Activated CD4-positive, alpha-beta T cell treated with anti-CD3 and anti-CD28 coated beads, Interleukin-2, amount 50 U/mL, for 24 hours (primary cell): Measurements from ENCODE around the gene ZNF438.
"Not testable (repeated sequence)": the region's sequence is repeated elsewhere in the genome, so short reads cannot be mapped to it uniquely, and the experiment has no call there.

Experiments used
- DNase-seq, 2 donors: peaks; one replicate each; pipeline ENCODE4 v3.0.0-alpha.2; 2020; ENCODE audit warnings: low read depth in 1 of 2, low spot score in 1 of 2

The ZNF438 gene

DNA sequence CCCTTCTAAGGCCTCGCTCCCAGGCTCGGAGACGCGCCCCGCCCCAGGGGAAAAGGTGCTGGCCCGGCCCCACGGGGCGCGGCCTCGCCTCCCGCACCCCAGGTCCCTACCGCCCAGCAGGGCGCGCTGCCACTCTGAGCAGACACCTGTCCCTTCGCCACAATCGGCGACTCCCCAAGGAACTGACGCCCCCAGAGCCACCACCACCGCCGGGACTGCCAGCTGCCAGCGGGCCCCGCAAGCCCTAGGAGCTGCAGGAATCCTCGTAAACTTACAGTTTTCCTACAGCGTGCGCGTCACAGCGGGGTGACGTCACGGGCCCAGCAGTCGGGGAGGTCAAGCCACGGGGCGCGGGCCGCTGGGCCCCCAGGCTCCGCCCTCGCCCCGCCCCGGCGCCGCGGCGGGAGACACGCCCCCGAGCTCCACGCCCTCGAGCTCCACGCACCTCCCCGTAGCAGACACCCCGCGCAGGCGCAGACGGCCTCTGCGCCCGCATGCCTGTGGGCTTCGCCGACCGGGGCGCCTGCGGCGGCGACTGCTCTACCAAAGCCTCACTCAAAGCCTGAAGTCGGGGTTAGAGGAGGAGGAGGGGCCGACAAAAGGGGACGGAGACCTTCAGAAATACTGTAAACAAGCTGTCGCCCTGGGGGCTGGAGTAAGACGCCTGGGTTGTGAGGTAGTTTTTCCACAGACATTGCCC, at the start of gene ZNF438:
ZNF438 (minus strand) TSS at position 308 of the 700 bp plus-strand sequence. CDS start 154,831 bp downstream, outside the sequence.
- DNase-seq, result peak; percentile 85 to 97

- no peak for DNase-seq
These were observed 44.9 kb upstream of the ZNF438 start for GRCh38 chr10:31076610-31076988.

DNA sequence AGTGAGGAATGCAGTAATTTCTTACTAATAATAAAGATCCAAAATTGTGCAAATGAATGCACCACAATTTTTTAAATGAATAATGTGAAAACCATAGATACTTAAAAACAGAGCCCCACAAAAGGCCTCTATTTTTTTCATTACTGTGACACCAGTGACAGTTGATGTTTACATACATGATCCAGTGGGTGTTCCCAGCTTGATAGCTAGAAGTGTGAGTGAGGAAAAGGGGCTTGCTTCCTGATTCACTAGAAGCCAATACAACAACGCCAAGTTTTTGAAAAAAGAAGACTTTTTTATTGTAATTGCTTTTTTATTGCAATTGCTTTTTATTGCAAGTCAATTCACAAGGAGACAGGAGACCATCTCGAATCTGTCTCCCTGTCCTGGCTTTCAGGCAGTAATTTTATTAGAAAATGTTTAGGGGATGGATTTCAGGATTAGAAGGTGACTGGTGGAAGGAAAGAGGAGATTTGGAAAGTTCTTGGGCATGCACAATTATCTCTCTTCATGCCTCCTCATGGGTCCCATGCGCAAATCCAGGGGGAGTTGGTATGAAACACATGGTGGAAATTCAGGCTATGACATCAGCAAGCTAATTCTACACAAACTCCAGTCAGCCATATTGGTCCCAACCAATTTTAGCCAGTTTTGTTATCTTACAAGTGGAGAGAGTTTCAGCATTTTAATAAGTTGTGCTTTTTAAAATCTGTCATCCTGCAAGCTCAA, 44.4 kb upstream of the ZNF438 start:
- DNase-seq, result no peak

- no peak for DNase-seq
These were observed 43.8 kb upstream of the ZNF438 start for GRCh38 chr10:31075434-31075833.

GRCh38 chr10:31074722-31075086, 43.0 kb upstream of the ZNF438 start:
- DNase-seq, result no peak

- no peak for DNase-seq
These were observed 42.5 kb upstream of the ZNF438 start for GRCh38 chr10:31073996-31074721.

- no peak for DNase-seq
These were observed 41.5 kb upstream of the ZNF438 start for GRCh38 chr10:31073211-31073610.

- no peak for DNase-seq
These were observed 40.8 kb upstream of the ZNF438 start for GRCh38 chr10:31072451-31072850.

GRCh38 chr10:31071232-31072005, 39.8 kb upstream of the ZNF438 start:
- DNase-seq, result no peak

DNA sequence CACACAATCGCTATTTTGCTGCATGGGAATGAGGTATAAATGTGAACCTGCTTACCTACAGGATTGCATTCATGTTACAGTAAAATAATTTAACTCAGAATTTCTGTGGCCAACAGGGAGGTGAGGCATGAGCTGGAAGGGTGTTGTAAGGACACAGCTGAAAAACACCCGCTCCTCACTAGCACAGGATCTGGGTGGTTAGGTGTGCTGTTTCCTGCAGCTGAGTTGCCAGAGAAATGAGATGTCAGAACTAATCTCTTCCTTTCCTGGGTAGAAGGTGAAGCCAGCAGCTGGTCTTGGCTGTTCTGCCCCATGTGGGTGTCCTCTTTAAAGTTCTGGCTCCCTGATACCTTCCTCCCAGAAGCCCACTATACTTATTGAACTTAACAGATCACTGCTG, 39.0 kb upstream of the ZNF438 start:
- no peak for DNase-seq

GRCh38 chr10:31070025-31070424, 38.4 kb upstream of the ZNF438 start:
- DNase-seq, result no peak

DNA sequence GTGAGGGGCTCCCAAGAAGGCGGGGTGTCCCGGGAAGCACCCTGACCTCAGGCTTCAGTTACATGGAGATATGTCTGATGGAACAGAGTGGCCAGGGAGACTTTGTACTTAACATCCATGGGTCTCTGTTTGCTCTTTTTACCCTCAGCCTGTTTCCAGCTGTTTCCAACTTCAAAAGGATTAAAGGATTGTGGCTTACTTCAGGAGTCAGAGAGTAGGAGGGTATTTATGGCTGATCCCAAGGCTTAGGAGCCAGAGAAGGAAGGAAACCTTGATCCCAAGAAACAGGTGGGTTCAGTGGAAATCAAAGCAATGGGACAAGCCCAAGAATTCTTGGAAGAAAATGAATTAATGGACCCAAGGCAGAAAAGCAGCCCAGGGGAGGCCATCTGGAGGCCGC, 37.7 kb upstream of the ZNF438 start:
- DNase-seq, result no peak

DNA sequence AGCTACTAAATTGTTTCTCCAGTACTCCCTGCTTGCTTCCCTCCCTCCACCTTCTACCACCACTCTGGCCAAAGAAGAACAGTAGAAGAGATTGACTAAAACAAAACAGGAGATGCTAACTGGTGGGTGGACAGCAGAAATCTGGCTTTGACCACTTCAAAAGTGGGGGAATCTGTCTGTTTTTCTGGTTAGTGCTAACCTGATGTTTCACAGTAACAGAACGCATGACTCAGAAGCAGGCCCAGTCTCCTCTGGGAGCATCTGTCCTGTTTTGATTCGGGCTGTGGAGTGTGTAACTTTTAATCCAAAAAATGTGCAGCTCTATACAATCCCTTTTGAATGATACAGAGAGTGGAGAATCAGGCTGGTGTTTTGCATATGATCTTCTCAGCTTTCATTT, 32.7 kb upstream of the ZNF438 start:
- DNase-seq, result no peak

GRCh38 chr10:31063841-31064240, 32.2 kb upstream of the ZNF438 start:
- DNase-seq, result no peak

GRCh38 chr10:31062856-31063255, 31.2 kb upstream of the ZNF438 start:
- no peak for DNase-seq

DNA sequence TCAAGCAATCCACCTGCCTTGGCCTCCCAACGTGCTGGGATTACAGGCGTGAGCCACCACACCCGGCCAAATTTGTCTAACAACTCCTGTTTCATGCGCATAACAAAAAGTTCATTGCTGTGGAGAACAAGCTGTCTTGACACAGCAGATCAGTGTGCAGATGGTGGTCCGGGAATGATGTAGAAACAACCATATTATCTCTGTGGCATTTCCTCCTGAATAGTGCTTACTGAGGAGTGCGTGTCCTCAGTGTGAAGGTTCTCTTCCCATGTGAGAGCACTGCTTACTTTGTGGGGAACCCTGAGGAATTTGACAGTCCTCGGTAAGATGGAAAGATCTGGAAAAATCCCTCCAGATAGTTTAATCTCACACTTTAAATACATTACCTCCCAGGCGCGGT, 30.3 kb upstream of the ZNF438 start:
- no peak for DNase-seq

DNA sequence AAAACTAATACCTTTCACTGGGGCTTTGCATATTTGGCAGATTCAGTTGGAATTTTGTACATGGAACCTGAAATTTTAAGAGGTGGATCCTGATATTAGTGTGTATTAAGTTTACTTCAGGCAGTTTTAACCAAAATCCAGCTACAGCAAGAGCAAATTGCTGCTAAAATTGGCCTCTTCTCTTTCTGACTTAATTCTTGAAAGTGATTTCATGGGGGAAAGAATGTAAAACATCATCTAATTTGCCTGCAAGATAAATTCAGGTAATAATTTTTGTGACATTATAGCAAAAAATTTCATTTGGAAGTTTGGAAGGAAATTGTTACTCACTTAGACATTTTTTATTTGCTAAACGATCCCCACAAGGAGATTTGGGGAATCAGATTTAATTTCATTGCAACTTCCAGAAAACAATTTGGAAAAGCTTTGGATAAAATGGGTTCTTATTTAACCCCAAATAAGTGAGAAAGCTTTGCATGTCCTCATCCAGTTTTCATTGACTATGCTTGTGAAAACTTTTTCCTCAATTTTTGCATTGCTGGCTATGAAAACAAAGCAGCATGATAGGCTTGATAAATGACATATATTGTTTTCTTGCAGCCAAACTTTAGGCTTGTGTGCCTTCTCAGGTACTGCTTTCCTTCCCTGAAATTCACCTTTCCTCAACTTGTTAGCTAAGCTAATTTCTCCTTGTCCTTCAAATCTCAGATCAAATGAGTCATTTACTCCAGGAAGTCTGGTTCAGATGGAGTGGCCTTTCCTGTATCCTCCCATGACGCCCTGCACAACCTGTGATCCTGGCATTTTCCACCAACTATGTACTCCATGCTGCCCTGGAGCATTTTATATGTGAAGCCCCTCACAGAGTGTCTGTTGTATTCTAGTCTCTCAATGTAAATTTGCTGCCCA, 27.4 kb upstream of the ZNF438 start:
- no peak for DNase-seq

GRCh38 chr10:31056678-31057077, 25.0 kb upstream of the ZNF438 start:
- DNase-seq, result not testable (repeated sequence)

DNA sequence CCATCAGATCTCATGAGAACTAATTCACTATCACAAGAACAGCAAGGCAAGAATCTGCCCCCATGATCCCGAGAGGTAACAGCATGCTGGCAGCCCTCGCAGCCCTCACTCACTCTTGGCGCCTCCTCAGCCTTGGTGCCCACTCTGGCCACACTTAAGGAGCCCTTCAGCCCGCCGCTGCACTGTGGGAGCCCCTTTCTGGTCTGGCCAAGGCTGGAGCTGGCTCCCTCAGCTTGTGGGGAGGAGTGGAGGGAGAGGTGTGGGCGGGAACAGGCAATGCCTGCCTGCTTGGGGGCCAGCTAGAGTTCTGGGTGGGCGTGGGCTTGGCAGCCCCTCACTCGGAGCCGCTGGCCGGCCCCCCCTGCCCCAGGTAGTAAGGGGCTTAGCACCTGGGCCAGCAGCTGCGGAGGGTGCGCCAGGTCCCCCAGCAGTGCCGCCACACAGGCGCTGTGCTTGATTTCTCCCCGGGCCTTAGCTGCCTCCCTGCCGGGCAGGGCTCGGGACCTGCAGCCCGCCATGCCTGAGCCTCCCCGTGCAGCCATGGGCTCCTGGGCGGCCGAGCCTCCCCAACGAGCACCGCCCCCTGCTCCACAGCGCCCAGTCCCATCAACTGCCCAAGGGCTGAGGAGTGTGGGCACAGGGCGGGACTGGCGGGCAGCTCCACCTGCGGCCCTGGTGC, 24.0 kb upstream of the ZNF438 start:
- DNase-seq, result no peak

DNA sequence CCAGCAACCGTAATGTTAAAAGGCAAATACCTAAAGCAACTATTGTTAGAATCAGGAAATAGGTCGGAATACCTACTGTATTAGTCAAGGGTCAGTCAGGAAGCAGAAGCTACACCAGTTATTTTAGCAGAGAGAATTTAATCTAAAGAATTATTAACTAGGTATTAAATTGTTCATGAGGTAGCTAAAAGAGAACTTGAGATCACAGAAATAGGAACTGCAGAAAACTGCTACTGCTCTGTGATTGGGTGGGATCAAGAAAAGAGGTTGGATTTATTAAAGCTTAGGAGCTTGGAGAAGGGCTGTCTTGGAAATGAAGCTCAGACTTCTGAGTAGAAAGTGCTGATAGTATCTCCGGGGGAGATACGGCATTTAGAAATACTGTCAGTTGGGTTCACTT, 20.0 kb upstream of the ZNF438 start:
- no peak for DNase-seq
